Central memory CD8-positive, alpha-beta T cell (primary cell): Measurements from ENCODE around the gene MPC1L.
"Not testable (repeated sequence)": the region's sequence is repeated elsewhere in the genome, so short reads cannot be mapped to it uniquely, and the experiment has no call there.

Experiments
- ATAC-seq: fragments of 150-1000 bp; cut with Tn5 transposase; replicated peaks from 2 replicates; pipeline ENCODE4 v1.10.0; 2022; ENCODE audit warnings: mild to moderate bottlenecking, moderate FRiP score, moderate number of reproducible peaks; ENCODE audit not compliant: poor library complexity, severe bottlenecking; ENCODE audit errors: extremely low read depth
- DNase-seq, 2 donors: peaks; one replicate each; pipeline ENCODE4 v3.0.0; 2021; ENCODE audit warnings: low spot score in 2 of 2
- H3K27ac Mint-ChIP-seq: one replicate; pipeline ENCODE4 v1.8.0; 2022; ENCODE audit warnings: low read depth, mild to moderate bottlenecking, moderate library complexity, mixed read lengths
- H3K27me3 Mint-ChIP-seq: one replicate; pipeline ENCODE4 v1.8.0; 2022; ENCODE audit warnings: mixed read lengths
- H3K36me3 Mint-ChIP-seq: one replicate; pipeline ENCODE4 v1.8.0; 2022; ENCODE audit warnings: mild to moderate bottlenecking, moderate library complexity, mixed read lengths; ENCODE audit not compliant: insufficient read depth
- H3K4me1 Mint-ChIP-seq: one replicate; pipeline ENCODE4 v1.8.0; 2022; ENCODE audit warnings: mixed read lengths
- H3K4me3 Mint-ChIP-seq: one replicate; pipeline ENCODE4 v1.8.0; 2022; ENCODE audit warnings: mild to moderate bottlenecking, moderate library complexity, mixed read lengths
- H3K9me3 Mint-ChIP-seq: one replicate; pipeline ENCODE4 v1.8.0; 2022; ENCODE audit warnings: mixed read lengths

The MPC1L gene

GRCh38 chrX:40623139-40623536 lies at the start of gene MPC1L:
MPC1L (plus strand) TSS chrX:40623428; CDS start chrX:40623566, 138 bp downstream.
- no peaks in the 10 kb centered on the region for H3K9me3 Mint-ChIP-seq
- H3K27ac Mint-ChIP-seq, result no peak within 1 kb of the TSS
- no peak for DNase-seq

GRCh38 chrX:40573763-40574162 lies 49.5 kb upstream of the MPC1L start:
- Mint-ChIP-seq H3K27me3 (no peaks in the 10 kb centered on the region), H3K4me1 (peaks cover 9% of the 10 kb centered on the region), H3K4me3 (no peak overlapping the region), H3K9me3 (no peaks in the 10 kb centered on the region), H3K36me3 (no peaks in the 10 kb centered on the region), H3K27ac (no peak overlapping the region)
- peak; percentile 72 for ATAC-seq
- peak in 1 of 2 donors; percentile 10 for DNase-seq

More at GRCh38 chrX:40623139-40623536, at the start of gene MPC1L:
- Mint-ChIP-seq H3K4me3 (no peak within 1 kb of the TSS), H3K4me1 (no peaks in the 10 kb centered on the region), H3K36me3 (peaks cover 13% of the 10 kb centered on the region), H3K27me3 (no peaks in the 10 kb centered on the region)
- ATAC-seq, result no peak

GRCh38 chrX:40575411-40575810 lies 47.8 kb upstream of the MPC1L start:
- not testable (repeated sequence) for ATAC-seq, H3K27ac Mint-ChIP-seq, H3K4me3 Mint-ChIP-seq, H3K4me1 Mint-ChIP-seq, DNase-seq, H3K27me3 Mint-ChIP-seq, H3K9me3 Mint-ChIP-seq, H3K36me3 Mint-ChIP-seq

- no peak for DNase-seq
- H3K27ac Mint-ChIP-seq, result no peak overlapping the region
- no peak for ATAC-seq
- H3K4me3 Mint-ChIP-seq, result no peak overlapping the region
- no peaks in the 10 kb centered on the region for H3K9me3 Mint-ChIP-seq
- H3K27me3 Mint-ChIP-seq, result no peaks in the 10 kb centered on the region
- no peaks in the 10 kb centered on the region for H3K4me1 Mint-ChIP-seq
- peaks cover 6% of the 10 kb centered on the region for H3K36me3 Mint-ChIP-seq
Observed at GRCh38 chrX:40576291-40576690, 46.9 kb upstream of the MPC1L start.

GRCh38 chrX:40578039-40578695 lies 45.1 kb upstream of the MPC1L start:
- Mint-ChIP-seq H3K4me1 (peaks cover 11% of the 10 kb centered on the region), H3K9me3 (no peaks in the 10 kb centered on the region), H3K27ac (no peak overlapping the region), H3K36me3 (peaks cover 6% of the 10 kb centered on the region), H3K4me3 (no peak overlapping the region), H3K27me3 (no peaks in the 10 kb centered on the region)
- ATAC-seq (no peak), DNase-seq (no peak)

GRCh38 chrX:40579141-40579540 lies 44.1 kb upstream of the MPC1L start:
- Mint-ChIP-seq H3K4me1 (peaks cover 19% of the 10 kb centered on the region), H3K36me3 (peaks cover 6% of the 10 kb centered on the region), H3K27ac (no peak overlapping the region), H3K27me3 (no peaks in the 10 kb centered on the region), H3K4me3 (no peak overlapping the region), H3K9me3 (no peaks in the 10 kb centered on the region)
- ATAC-seq (no peak), DNase-seq (no peak)

GRCh38 chrX:40579900-40580536 lies 43.2 kb upstream of the MPC1L start:
- H3K27me3 Mint-ChIP-seq, result no peaks in the 10 kb centered on the region
- no peaks in the 10 kb centered on the region for H3K9me3 Mint-ChIP-seq
- DNase-seq, result no peak
- H3K36me3 Mint-ChIP-seq, result peaks cover 6% of the 10 kb centered on the region
- H3K4me1 Mint-ChIP-seq, result peaks cover 21% of the 10 kb centered on the region
- H3K27ac Mint-ChIP-seq, result peak overlapping the region; percentile 86
- no peak for ATAC-seq
- peak overlapping the region; percentile 92 for H3K4me3 Mint-ChIP-seq

GRCh38 chrX:40580537-40581335 lies 42.5 kb upstream of the MPC1L start, which contains the start of gene ATP6AP2:
ATP6AP2 (plus strand) TSS chrX:40580970; CDS start chrX:40581066, 96 bp downstream.
- peak within 1 kb of the TSS; percentile 86 for H3K27ac Mint-ChIP-seq

GRCh38 chrX:40581336-40581920 lies 41.8 kb upstream of the MPC1L start:
- Mint-ChIP-seq H3K9me3 (no peaks in the 10 kb centered on the region), H3K27ac (peak overlapping the region; percentile 86), H3K4me3 (peak overlapping the region; percentile 92), H3K4me1 (peaks cover 33% of the 10 kb centered on the region), H3K27me3 (no peaks in the 10 kb centered on the region), H3K36me3 (peaks cover 6% of the 10 kb centered on the region)
- peak; percentile 47 for ATAC-seq
- peak in 1 of 2 donors; percentile 10 for DNase-seq

More at GRCh38 chrX:40580537-40581335, 42.5 kb upstream of the MPC1L start, which contains the start of gene ATP6AP2:
- H3K36me3 Mint-ChIP-seq, result peaks cover 6% of the 10 kb centered on the region
- no peaks in the 10 kb centered on the region for H3K27me3 Mint-ChIP-seq
- peak; percentile 68 to 84 for DNase-seq
- peaks cover 26% of the 10 kb centered on the region for H3K4me1 Mint-ChIP-seq
- H3K4me3 Mint-ChIP-seq, result peak within 1 kb of the TSS; percentile 92
- peak; percentile 94 for ATAC-seq
- H3K9me3 Mint-ChIP-seq, result no peaks in the 10 kb centered on the region

- ATAC-seq, DNase-seq, H3K9me3 Mint-ChIP-seq, H3K27ac Mint-ChIP-seq, H3K27me3 Mint-ChIP-seq, H3K36me3 Mint-ChIP-seq: not testable (repeated sequence)
- Mint-ChIP-seq H3K4me1 (peaks cover 34% of the 10 kb centered on the region), H3K4me3 (peak overlapping the region; percentile 92)
Observed at GRCh38 chrX:40582178-40582577, 41.0 kb upstream of the MPC1L start.

GRCh38 chrX:40582811-40583210 lies 40.4 kb upstream of the MPC1L start:
- peaks cover 6% of the 10 kb centered on the region for H3K36me3 Mint-ChIP-seq
- peak overlapping the region; percentile 16 for H3K4me3 Mint-ChIP-seq
- ATAC-seq, result no peak
- H3K27me3 Mint-ChIP-seq, result no peaks in the 10 kb centered on the region
- peaks cover 34% of the 10 kb centered on the region for H3K4me1 Mint-ChIP-seq
- no peaks in the 10 kb centered on the region for H3K9me3 Mint-ChIP-seq
- peak overlapping the region; percentile 50 for H3K27ac Mint-ChIP-seq
- no peak for DNase-seq

GRCh38 chrX:40587623-40588022 lies 35.6 kb upstream of the MPC1L start:
- not testable (repeated sequence) for ATAC-seq, H3K27ac Mint-ChIP-seq, DNase-seq, H3K4me3 Mint-ChIP-seq, H3K27me3 Mint-ChIP-seq, H3K9me3 Mint-ChIP-seq
- Mint-ChIP-seq H3K4me1 (peaks cover 34% of the 10 kb centered on the region), H3K36me3 (peaks cover 19% of the 10 kb centered on the region)
